GM21390 (cell line): ENCODE results near the gene TGFB3.

Source experiments
- ATAC-seq: cut with Tn5 transposase; IDR thresholded peaks from one replicate; pipeline ENCODE4 v1.9.1; 2021; ENCODE audit not compliant: unreplicated experiment

TGFB3 gene

DNA sequence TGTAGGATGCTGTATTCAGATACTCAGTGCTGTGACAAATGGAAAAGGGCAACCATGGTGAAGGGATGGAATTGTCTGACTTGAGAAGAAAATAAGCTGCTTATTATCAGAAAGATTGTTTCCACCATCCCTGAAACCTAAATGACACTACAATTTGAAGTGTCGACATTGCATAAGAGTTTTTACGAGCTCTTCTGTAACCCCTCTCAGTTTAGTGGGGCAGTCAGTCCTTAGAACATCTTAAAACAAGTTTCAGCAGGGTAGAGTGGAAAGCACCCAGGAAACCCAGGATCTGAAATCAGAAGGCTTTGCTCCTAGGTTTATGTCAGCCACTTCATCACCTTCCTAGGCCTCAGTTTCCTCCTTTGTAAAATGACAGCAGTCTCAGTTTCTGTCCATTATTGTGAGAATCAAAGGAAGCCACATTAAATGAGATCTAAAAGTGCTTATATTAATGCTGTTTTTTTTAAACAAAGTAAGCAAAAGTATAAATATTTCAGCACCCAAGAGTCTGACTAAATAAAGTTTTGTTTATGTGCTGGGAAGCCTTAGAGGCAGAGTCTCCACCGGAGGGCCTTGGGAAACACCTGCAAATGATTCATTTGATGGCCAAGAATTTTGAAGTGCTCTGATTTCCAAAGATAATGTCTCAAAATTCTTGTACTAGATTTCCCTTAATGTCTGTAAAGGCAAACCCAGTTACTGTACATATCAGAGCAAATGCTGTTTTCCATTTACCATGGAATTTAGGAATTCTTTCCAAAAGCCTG, 5.6 kb upstream of the TGFB3 start:
- no peak for ATAC-seq

DNA sequence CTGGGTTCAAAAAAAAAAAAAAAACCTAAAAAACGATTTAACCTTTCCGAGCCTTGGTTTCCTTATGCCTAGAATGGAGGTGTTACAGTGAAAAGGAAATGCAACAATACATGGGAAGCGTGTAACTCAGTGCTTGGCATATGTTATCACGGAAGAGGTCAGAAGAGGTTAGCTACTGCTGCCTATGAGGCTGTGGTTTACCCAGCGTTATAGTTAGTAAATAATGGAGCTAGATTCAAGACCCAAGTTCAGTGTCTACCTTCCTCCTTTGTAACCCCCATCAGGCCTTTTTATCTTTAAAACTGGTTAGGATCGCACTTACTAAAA, 4.6 kb upstream of the TGFB3 start:
- ATAC-seq: no peak

DNA sequence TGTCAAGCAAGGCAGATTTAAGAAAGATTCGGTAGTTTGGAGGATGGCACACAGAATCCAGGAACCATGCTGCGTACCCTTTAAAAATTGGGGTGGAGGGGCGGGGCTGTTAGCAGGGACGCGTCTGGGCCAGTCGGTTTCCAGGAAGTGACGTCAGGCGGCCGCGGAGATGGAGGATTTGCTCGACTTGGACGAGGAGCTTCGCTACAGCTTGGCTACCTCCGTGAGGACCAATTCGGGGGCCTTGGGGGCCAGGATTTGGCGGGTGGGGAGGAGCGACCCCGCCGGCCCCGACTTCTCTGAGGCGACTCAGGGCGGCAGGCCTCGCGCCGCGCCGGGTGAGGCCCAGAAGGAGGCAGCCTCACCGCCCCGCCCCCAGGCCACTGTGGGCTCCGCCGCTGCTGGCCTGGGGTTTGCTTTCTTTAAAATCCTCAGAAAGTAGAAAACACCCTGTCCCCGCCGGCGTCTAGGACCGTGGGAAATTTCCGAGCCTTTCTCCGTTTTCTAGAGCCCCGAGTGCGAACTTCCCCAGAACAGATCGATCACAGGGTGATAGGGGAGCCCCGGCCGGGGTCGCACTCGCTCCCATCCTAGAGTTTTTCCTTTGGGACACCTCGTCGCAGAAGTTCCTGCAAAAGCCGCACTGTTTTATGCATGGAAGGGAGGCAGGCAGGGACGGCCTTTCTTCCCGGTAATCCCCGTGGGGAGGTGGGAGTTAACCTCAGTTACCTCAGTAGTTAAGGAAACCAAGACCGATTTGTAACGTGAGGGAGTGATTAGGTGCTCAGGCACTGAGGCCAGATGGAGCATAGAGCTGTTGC, 4.0 kb upstream of the TGFB3 start, which contains the start of gene IFT43:
TSS of gene IFT43 (plus strand) at position 146 of the 821 bp plus-strand sequence. CDS start at position 170, 24 bp downstream.
- peak; percentile 70 for ATAC-seq

DNA sequence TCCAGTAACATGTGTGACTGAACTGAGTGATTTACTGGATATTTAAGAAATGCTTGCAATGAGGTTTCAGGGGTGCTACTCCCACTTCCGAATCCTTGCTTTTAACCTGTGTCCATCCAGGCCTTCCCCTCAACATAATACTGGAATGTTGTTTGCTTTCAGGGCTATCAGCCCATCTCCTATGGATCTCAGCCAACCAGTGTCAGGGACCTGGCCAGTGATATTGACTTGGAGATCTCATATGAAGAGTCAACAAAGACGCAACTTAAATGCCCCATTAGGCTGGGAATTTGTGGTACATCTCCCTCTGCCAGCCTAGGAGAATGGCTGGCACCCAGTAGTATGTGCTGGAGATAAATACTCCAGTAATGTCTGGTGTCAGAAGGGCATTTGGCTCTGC, 2.9 kb upstream of the TGFB3 start:
- ATAC-seq: no peak

DNA sequence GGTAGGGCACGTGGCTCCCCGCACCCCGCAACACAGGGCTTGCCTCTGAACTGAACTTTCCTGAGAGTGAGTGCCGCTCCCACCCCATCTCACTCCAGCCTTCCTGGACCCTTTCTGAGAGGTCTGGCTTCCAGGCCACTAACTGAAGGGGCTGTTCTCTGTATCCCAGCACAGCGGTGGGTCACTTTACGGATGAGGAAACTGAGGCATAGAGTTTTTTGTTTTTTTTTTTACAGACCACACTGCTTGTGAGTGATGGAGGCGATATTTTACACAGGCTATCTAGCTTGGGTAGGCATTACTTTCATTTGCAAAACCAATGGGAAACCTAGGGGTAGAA, 1.2 kb upstream of the TGFB3 start:
- no peak for ATAC-seq

DNA sequence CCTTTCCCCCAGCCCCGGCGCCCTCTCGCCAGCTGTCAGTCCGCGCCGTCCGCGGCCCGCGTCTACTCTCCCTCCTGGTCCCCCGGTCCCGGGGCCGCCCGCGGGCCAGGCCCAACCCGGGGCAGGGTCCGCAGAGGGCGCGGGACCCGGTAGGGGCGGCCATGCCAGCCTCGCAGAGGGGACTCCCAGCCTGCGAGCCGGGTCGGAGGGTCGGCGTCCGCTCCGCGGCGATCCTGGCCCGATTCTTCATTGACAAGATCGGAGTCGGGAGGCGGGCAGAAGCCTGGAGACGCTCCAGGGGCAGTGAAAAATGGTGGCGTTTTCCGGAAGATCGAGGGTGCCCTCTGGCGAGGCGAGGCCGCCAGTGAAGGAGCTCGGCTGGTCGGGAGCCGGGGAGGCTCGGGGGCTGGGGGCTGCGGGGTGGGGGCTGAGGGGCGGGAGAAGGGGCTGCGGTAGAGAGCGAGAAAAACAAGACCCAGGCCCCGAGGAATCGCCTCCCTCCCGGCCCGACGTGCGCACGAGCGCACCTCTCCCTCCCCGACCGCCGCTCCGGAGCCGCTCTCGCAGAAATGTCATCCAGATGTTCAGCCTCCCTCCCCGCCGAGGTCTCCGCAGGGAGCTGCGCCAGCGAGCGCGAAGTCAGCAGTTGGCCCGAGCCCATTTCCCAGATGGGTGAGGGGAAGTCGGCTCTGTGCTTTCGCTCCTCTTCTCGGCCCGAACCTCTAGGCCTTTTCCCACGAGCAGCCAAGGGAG, 647 bp upstream of the TGFB3 start:
- peak; percentile 43 for ATAC-seq

DNA sequence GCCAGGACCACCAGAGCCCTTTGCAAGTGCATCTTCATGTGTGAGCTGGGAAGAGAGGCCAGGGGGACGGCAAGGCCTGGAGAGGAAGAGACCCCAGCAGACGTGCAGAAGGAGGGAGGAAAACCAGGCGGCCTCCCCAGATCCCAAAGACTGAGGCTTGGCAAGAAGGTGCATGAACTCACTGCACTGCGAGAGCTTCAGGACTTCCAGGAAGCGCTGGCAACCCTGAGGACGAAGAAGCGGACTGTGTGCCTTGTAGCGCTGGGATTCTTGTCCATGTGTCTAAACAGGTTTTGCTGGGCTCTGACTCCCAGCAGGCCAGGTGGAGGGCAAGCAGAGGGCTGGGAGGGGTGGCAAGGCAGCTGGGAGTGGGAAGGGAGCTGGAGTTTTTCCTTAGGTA, 939 bp downstream of the TGFB3 start:
- no peak for ATAC-seq

DNA sequence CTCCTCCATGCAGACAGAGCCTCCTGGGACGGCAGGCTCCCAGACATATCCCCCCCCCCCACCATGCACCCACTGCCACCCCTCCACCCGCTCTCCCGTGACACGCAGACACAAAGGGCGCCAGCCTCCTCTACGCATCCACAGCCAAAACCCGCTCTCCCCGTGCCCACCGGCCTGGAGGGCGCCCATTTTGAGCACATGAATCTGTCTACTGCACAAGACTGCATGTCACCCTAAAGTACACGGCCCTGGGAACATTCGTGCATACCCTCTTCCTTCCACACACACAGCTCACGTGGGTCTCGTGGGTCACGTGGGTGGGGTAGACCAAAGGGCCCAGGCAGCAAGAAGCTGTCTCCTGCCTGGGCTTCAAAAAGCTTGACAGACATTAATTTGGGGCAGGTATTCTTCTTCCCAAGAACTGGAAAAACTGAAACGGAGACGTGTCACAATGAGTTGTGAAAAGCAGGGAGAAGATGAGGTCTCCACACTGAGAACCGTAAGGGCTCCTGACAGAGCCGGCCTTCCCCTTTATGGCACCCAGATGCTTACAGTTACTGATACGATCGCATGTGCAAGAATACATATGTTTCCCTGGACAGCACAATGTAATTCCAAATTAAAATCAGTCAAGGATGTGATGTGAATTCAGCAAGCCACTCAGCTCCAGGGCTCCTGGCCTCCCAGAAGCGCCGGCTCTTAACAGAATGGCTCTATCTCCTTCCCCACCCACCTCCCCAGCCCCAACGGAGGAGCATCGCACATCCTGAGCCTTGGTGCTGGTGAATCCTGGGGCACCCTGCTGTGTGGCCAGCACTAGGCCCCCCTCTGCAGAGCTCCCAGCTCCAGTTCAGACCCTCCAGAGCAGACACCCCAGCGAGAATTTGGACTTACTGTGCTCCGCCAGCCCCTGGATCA, 1.9 kb downstream of the TGFB3 start:
- ATAC-seq: no peak

DNA sequence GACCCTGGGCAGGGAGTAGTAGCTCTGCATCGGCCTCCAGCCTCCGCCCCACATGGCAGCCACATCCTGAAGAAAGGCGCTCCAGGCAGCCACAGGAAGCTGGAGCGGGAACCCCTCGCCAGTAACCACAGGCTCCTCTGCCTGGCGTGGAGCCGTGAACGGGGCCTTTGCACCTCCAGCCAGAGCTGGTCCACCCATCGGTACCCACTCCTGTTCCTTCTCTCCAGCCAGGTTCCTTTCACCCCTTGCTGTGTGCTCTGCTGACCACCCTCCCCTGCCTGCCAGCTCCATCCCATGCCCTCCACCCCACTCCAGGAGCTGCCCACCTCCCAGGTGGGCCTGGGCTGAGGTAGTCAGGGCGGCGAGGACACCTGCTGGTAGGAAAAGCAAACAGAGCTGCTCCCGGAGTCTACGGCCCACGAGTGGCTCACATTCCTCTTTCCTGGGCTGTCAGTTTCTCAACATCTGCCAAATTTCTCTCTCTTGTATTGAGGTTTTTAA, 2.7 kb downstream of the TGFB3 start:
- ATAC-seq: no peak

DNA sequence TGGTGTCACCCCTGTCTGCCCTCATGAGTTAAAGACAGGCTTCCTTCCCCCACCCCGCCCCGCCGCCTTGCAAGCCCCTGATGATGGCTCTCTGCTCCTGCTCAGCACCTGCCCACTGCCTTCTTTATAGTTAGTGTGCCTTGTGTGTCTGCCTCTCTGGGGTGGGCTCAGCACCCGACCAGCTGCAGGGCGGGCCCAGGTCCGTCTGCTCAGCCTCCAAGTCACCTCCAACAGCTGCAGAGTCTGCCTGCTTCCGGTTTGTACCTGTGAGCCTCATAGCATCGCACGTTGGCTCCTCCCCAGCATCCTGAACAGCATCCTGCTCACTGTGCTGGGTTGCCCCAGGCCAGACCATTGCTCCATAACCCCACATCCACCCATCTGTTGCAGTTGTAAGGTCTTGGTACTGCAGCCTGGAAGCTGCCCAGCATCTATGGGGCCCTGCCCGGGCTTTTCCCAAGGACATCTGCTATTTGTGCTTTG, 3.5 kb downstream of the TGFB3 start:
- ATAC-seq: no peak

DNA sequence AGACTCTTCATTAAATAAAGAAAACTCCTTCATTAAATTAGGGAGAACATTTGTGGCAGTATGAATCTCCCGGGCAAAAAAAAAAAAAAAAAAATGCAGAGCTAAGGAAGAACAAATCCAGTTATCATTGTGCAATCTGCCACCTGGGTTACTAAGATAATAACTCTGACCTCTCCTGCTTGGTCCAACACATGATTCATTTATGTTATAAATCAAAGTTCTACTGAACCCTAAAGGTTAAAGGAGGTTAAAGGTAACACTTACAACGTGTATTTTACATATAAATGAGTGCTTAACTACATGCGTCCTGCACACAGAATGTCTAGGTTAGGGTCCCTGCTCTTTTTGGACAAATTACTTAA, 4.2 kb downstream of the TGFB3 start:
- no peak for ATAC-seq

DNA sequence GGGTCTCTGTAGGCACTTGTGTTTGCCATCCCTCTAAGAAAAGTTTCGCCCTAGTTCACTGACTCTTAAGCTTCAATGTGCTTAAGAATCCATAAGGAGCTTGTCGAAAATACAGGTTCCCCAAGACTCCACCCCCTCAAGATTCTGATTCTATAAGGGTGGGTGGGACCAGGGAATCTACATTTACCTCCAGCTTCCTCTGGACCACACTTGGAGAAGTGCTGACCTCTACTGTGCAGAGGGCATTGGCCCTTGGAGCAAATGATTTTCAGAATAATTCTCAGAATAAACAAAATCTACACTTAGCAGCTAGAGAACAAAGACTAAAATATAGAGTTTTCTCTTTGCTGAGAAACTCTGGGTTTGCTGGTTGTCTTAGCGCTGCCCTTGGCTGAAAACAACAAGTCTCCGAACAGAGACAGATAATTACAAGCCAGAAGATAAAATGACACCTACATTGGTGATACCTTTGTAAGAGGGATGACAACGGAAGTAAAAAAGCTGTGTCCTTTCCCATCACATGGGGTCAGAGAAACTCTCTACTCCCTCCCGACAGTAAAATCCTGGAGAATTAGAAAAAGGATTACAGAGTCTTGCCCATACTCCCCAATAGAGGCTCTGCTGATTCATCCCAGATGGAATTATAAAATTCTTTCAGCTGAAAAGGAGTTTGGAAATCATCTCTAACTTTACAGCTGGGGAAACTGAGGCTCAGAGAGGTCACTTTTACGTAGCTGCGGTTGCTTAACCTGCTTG, 4.8 kb downstream of the TGFB3 start:
- ATAC-seq: no peak

DNA sequence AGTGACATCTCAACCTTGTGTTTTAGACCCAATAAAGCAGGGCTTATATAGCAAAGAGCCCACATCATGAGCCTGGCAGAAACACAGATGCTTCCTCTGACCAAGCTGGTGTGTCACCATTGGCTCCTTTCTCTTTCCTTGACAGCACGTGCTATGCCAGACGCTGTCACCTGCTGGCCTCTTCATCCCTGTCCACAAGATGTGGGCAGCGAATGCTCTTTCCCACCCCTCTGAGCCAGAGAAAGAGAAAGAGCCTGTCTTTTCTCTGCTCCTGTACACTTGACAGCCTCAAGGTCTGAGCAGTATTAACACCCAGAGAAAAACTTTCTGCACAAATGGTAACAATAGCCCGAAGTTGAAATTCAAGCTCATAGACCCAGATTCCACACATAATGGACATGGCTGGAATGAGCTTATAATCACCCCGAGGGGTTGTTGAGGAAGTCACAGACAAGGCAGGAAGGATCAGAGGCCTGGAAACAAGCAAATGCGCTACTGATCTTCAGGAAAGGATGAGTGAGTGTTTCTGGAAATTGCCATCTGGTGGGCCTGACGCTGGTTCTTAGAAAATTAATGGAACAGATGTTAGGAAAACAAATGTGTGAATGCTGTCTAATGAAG, 8.9 kb downstream of the TGFB3 start:
- ATAC-seq: no peak

DNA sequence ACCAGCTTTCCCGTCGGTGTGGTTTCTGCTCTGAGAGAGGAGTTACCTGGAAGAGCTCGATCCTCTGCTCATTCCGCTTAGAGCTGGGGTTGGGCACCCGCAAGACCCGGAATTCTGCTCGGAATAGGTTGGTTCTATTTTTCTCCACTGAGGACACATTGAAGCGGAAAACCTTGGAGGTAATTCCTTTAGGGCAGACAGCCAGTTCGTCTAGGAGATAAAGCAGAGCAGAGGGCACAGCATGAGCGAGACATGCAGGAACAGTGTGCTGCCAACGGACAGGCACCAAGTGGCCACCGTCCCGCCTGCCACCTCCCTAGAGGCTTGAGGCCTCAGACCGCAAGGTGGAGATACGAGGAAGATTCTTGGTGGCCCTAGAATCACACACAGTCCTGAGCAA, 10.3 kb downstream of the TGFB3 start:
- no peak for ATAC-seq

DNA sequence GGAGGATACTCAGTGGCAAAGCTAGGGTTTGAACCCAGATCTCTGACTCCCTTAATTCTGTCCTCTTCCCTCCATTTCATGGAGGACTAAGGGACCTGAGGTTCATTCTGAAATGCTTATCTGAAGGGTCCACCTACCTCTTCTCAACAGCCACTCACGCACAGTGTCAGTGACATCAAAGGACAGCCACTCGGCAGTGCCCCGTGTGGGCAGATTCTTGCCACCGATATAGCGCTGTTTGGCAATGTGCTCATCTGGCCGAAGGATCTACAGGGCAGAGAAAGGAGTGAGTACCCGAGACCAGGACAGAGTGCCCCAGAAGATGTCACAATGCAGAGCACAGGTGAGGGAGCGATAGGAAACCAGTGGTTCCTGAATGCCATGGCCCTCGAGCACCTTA, 10.8 kb downstream of the TGFB3 start:
- no peak for ATAC-seq

DNA sequence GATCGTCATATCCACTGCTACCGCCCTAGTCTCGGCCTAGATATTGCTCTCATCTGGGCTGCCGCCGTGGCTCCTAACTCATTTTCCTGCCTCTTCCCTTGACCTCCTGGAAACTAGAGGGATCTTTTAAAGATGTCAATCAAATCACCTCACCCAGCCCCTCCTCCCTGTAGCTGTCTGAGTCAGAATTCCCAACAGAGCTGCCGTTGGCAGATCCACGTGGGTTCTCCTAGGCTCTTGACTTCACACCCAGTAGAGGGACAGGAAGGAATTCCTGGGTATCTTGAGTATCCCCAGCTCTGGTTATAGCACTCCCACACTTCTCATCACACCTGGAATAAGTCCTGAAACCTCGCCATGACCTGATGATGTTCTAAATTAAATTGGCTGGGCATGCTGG, 11.9 kb downstream of the TGFB3 start:
- no peak for ATAC-seq

DNA sequence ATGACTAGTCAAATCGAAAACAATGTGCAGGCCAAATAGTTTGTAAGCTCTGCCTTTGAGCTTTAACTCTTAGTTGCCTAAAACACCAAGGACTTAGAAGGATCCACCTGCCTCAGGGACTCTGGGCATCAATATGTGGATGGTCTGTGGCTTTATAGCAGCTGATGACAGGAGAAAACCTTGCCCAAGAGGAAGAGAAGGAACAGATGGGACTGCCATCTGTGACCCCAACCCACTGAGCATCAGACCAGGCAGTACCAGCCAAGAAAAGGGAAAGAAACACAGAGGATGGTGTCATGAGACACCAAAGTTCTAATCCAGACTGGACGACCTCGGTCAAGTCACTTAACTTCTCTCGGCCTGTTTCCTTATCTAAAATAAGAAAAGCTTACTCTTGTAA, 12.7 kb downstream of the TGFB3 start:
- ATAC-seq: no peak

DNA sequence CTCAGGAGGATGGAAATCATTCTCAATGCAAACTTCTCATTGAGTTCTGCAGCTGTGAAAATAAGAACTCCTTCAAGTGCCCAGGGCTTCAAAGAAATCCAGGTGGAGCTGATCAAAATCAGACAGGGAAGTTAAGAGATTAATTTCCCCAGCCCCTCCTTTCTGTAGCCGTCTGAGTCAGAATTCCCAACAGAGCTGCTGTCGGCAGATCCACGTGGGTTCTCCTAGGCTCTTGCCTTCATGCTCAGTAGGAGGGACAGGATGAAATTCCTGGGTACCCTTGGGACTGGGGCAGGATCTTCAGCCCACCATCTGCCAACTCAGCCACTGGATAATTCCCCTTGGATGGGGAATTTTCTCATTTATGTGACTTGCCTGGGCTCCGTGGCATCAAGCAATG, 13.3 kb downstream of the TGFB3 start:
- ATAC-seq: no peak

DNA sequence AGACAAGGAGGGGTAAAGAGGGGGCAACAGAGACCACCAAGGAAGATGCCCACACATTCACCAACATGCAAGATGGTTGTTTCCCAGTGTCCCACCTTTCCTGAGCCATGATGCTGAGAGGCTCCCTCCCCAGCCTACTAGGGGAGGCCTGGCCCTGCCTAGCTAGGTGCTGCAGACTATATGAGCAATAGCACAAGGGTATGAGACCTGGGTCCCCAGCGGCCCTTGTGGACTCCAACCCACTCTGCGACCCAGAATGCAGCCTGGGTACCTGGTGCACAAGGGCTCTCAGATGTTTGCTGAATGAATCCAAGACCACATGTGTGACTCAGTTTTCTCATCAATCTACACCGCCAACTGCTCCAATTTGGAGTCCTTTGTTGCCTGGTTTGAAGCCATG, 13.9 kb downstream of the TGFB3 start:
- ATAC-seq: no peak
